ENCODE results near the gene NOL9.

GRCh38 chr1:6475381-6476133 lies 78.8 kb downstream of the NOL9 start:
- no peak for TF ChIP-seq POLR2A (IDR thresholded peaks at IDR 0.05; ENCODE audit: low read depth, low read length)
- TF ChIP-seq POLR2AphosphoS5 (IDR thresholded peaks at IDR 0.05; ENCODE audit: low read depth, low read length) = no peak
- TF ChIP-seq TAF1 (IDR thresholded peaks at IDR 0.05; ENCODE audit: borderline replicate concordance, low read depth, low read length) = no peak
